H4 (cell line): Measurements from ENCODE around the gene MITF. TPM values are rescaled to one million over a fixed set of nuclear protein-coding genes. Genes with fewer than 3 reads are reported as not detected.
"Not testable (repeated sequence)": the region's sequence is repeated elsewhere in the genome, so short reads cannot be mapped to it uniquely, and the experiment has no call there.

Experiments
- DNase-seq: peaks from one replicate; pipeline ENCODE4 v3.0.0-alpha.2; 2015; ENCODE audit warnings: low spot score
- total RNA-seq: library from RNA; depleted of rRNA; stranded (reverse); fragments of >200 nt; shearing (Covaris generic); gene quantifications from 2 replicates; pipeline ENCODE4 v1.2.3, GENCODE V29; 2014

Gene MITF
- total RNA-seq, 1 experiment from 2014 or later = 5.1 TPM

GRCh38 chr3:69872783-69873378 lies 133.6 kb downstream of the MITF start:
- DNase-seq = no peak

- no peak for DNase-seq
Observed at GRCh38 chr3:69876073-69876472, 136.8 kb downstream of the MITF start.

- DNase-seq = no peak
Observed at GRCh38 chr3:69878254-69878653, 139.0 kb downstream of the MITF start.

- no peak for DNase-seq
Observed at GRCh38 chr3:69879051-69879450, 139.8 kb downstream of the MITF start.

- DNase-seq = no peak
Observed at GRCh38 chr3:69880069-69880640, 140.9 kb downstream of the MITF start.

GRCh38 chr3:69881051-69881450 lies 141.8 kb downstream of the MITF start:
- DNase-seq = no peak

GRCh38 chr3:69881756-69882428 lies 142.6 kb downstream of the MITF start:
- no peak for DNase-seq

GRCh38 chr3:69882560-69882959 lies 143.3 kb downstream of the MITF start:
- no peak for DNase-seq

GRCh38 chr3:69888040-69888942 lies 149.0 kb downstream of the MITF start:
- no peak for DNase-seq

- no peak for DNase-seq
Observed at GRCh38 chr3:69888943-69889315, 149.7 kb downstream of the MITF start.

GRCh38 chr3:69890084-69890483 lies 150.8 kb downstream of the MITF start:
- DNase-seq = no peak

GRCh38 chr3:69890691-69891090 lies 151.4 kb downstream of the MITF start:
- DNase-seq = no peak

GRCh38 chr3:69892706-69893105 lies 153.4 kb downstream of the MITF start:
- DNase-seq = no peak

- DNase-seq = no peak
Observed at GRCh38 chr3:69893274-69893673, 154.0 kb downstream of the MITF start.

GRCh38 chr3:69896095-69896494 lies 156.8 kb downstream of the MITF start:
- no peak for DNase-seq

GRCh38 chr3:69900331-69900730 lies 161.1 kb downstream of the MITF start:
- no peak for DNase-seq

GRCh38 chr3:69901802-69902201 lies 162.5 kb downstream of the MITF start:
- no peak for DNase-seq

- DNase-seq = no peak
Observed at GRCh38 chr3:69902386-69902785, 163.1 kb downstream of the MITF start.

- DNase-seq = no peak
Observed at GRCh38 chr3:69906351-69906966, 167.2 kb downstream of the MITF start.

- DNase-seq = no peak
Observed at GRCh38 chr3:69907554-69907953, 168.3 kb downstream of the MITF start.

- DNase-seq = not testable (repeated sequence)
Observed at GRCh38 chr3:69909859-69910258, 170.6 kb downstream of the MITF start.

GRCh38 chr3:69913422-69913821 lies 174.2 kb downstream of the MITF start:
- no peak for DNase-seq
